ENCODE measurements around the gene CYSTM1.

GRCh38 chr5:140248414-140248813 lies 73.4 kb downstream of the CYSTM1 start:
- TF ChIP-seq, protein P1, sequence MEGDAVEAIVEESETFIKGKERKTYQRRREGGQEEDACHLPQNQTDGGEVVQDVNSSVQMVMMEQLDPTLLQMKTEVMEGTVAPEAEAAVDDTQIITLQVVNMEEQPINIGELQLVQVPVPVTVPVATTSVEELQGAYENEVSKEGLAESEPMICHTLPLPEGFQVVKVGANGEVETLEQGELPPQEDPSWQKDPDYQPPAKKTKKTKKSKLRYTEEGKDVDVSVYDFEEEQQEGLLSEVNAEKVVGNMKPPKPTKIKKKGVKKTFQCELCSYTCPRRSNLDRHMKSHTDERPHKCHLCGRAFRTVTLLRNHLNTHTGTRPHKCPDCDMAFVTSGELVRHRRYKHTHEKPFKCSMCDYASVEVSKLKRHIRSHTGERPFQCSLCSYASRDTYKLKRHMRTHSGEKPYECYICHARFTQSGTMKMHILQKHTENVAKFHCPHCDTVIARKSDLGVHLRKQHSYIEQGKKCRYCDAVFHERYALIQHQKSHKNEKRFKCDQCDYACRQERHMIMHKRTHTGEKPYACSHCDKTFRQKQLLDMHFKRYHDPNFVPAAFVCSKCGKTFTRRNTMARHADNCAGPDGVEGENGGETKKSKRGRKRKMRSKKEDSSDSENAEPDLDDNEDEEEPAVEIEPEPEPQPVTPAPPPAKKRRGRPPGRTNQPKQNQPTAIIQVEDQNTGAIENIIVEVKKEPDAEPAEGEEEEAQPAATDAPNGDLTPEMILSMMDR (IDR thresholded peaks at IDR 0.05; ENCODE audit: low read depth, low read length, missing input control) = no peak
- TF ChIP-seq RAD21 (IDR thresholded peaks at IDR 0.05) (no peak), JUND (IDR thresholded peaks at IDR 0.05) (no peak)
- TF ChIP-seq, protein P2, sequence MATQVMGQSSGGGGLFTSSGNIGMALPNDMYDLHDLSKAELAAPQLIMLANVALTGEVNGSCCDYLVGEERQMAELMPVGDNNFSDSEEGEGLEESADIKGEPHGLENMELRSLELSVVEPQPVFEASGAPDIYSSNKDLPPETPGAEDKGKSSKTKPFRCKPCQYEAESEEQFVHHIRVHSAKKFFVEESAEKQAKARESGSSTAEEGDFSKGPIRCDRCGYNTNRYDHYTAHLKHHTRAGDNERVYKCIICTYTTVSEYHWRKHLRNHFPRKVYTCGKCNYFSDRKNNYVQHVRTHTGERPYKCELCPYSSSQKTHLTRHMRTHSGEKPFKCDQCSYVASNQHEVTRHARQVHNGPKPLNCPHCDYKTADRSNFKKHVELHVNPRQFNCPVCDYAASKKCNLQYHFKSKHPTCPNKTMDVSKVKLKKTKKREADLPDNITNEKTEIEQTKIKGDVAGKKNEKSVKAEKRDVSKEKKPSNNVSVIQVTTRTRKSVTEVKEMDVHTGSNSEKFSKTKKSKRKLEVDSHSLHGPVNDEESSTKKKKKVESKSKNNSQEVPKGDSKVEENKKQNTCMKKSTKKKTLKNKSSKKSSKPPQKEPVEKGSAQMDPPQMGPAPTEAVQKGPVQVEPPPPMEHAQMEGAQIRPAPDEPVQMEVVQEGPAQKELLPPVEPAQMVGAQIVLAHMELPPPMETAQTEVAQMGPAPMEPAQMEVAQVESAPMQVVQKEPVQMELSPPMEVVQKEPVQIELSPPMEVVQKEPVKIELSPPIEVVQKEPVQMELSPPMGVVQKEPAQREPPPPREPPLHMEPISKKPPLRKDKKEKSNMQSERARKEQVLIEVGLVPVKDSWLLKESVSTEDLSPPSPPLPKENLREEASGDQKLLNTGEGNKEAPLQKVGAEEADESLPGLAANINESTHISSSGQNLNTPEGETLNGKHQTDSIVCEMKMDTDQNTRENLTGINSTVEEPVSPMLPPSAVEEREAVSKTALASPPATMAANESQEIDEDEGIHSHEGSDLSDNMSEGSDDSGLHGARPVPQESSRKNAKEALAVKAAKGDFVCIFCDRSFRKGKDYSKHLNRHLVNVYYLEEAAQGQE (IDR thresholded peaks at IDR 0.05) = no peak
